ENCODE measurements around the gene SLC6A19.

Gene SLC6A19

GRCh38 chr5:1173485-1174070 lies 27.8 kb upstream of the SLC6A19 start:
- no peak overlapping the region for H3K4me3 ChIP-seq (replicated peaks; ENCODE audit: insufficient read depth, low read length)
- DNase-seq (ENCODE audit: low read depth in 1 of 2, low spot score in 1 of 2): no peak
- no peaks in the 10 kb centered on the region for H3K27me3 ChIP-seq (ENCODE audit: insufficient read depth, poor library complexity, severe bottlenecking)
- no peak overlapping the region for H3K27ac ChIP-seq (replicated peaks)
- no peak for TF ChIP-seq GABPA (IDR thresholded peaks at IDR 0.05; ENCODE audit: low read depth)

DNA sequence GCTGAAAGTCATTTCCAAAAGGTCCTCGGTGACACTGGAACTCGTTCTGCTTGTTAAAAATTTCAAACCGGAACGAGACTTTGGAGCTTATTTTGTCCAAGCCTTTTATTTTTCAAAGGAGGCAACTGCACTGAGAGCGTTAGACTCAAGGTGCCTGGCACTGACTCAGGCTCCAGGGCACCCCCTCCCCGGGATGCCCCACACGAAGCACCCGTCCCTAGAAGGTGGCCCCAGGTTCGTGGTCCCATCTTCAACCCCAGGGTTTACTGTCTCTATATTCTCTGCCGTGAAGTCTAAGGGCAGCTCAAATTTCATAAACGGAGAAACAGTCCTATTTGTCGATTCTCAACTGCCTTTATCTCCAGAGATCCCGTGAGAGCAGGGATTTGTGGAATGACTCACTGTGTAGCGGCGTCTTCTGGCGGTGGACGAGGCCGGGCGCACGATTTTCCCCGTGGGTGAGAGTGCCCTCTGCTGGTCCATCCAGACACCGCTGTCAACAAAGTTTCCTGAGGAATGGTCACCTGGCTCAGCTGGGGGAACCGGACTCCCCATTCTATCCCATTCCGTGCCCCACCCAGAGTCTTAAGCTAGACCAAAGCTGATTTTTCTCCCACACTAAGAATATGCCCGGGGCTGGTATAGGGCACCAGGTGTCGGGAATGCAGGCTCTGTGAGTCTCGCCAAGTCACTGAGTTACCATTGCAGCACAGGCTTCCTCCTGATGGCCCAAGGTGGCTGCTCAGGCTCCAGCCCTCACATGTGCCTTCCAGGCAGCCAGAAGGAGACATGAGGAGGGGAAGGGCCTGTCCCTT lies 27.1 kb upstream of the SLC6A19 start:
- no peak overlapping the region for H3K4me3 ChIP-seq (replicated peaks; ENCODE audit: insufficient read depth, low read length)
- H3K27ac ChIP-seq (replicated peaks): no peak overlapping the region
- H3K27me3 ChIP-seq (ENCODE audit: insufficient read depth, poor library complexity, severe bottlenecking): no peaks in the 10 kb centered on the region
- TF ChIP-seq SPI1 (IDR thresholded peaks at IDR 0.05; ENCODE audit: borderline replicate concordance, low read depth): no peak
- TF ChIP-seq, protein P1, sequence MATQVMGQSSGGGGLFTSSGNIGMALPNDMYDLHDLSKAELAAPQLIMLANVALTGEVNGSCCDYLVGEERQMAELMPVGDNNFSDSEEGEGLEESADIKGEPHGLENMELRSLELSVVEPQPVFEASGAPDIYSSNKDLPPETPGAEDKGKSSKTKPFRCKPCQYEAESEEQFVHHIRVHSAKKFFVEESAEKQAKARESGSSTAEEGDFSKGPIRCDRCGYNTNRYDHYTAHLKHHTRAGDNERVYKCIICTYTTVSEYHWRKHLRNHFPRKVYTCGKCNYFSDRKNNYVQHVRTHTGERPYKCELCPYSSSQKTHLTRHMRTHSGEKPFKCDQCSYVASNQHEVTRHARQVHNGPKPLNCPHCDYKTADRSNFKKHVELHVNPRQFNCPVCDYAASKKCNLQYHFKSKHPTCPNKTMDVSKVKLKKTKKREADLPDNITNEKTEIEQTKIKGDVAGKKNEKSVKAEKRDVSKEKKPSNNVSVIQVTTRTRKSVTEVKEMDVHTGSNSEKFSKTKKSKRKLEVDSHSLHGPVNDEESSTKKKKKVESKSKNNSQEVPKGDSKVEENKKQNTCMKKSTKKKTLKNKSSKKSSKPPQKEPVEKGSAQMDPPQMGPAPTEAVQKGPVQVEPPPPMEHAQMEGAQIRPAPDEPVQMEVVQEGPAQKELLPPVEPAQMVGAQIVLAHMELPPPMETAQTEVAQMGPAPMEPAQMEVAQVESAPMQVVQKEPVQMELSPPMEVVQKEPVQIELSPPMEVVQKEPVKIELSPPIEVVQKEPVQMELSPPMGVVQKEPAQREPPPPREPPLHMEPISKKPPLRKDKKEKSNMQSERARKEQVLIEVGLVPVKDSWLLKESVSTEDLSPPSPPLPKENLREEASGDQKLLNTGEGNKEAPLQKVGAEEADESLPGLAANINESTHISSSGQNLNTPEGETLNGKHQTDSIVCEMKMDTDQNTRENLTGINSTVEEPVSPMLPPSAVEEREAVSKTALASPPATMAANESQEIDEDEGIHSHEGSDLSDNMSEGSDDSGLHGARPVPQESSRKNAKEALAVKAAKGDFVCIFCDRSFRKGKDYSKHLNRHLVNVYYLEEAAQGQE (IDR thresholded peaks at IDR 0.05; ENCODE audit: insufficient replicate concordance, low read depth): no peak
- TF ChIP-seq, protein P2, sequence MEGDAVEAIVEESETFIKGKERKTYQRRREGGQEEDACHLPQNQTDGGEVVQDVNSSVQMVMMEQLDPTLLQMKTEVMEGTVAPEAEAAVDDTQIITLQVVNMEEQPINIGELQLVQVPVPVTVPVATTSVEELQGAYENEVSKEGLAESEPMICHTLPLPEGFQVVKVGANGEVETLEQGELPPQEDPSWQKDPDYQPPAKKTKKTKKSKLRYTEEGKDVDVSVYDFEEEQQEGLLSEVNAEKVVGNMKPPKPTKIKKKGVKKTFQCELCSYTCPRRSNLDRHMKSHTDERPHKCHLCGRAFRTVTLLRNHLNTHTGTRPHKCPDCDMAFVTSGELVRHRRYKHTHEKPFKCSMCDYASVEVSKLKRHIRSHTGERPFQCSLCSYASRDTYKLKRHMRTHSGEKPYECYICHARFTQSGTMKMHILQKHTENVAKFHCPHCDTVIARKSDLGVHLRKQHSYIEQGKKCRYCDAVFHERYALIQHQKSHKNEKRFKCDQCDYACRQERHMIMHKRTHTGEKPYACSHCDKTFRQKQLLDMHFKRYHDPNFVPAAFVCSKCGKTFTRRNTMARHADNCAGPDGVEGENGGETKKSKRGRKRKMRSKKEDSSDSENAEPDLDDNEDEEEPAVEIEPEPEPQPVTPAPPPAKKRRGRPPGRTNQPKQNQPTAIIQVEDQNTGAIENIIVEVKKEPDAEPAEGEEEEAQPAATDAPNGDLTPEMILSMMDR (IDR thresholded peaks at IDR 0.05; ENCODE audit: insufficient read depth, low read length): peak; percentile 47
- TF ChIP-seq GABPA (IDR thresholded peaks at IDR 0.05; ENCODE audit: low read depth): no peak
- no peak for TF ChIP-seq POLR2AphosphoS5 (IDR thresholded peaks at IDR 0.05; ENCODE audit: low read depth)
- DNase-seq (ENCODE audit: low read depth in 1 of 2, low spot score in 1 of 2): peak; percentile 15 to 22

GRCh38 chr5:1175015-1175414 lies 26.4 kb upstream of the SLC6A19 start:
- H3K27me3 ChIP-seq (ENCODE audit: insufficient read depth, poor library complexity, severe bottlenecking): no peaks in the 10 kb centered on the region
- no peak overlapping the region for H3K4me3 ChIP-seq (replicated peaks; ENCODE audit: insufficient read depth, low read length)
- DNase-seq (ENCODE audit: low read depth in 1 of 2, low spot score in 1 of 2): no peak
- H3K27ac ChIP-seq (replicated peaks): no peak overlapping the region
- TF ChIP-seq, protein P2 (IDR thresholded peaks at IDR 0.05; ENCODE audit: insufficient read depth, low read length): no peak
- no peak for TF ChIP-seq POLR2AphosphoS5 (IDR thresholded peaks at IDR 0.05; ENCODE audit: low read depth)
- TF ChIP-seq GABPA (IDR thresholded peaks at IDR 0.05; ENCODE audit: low read depth): no peak
- TF ChIP-seq, protein P1 (IDR thresholded peaks at IDR 0.05; ENCODE audit: insufficient replicate concordance, low read depth): no peak
- TF ChIP-seq SPI1 (IDR thresholded peaks at IDR 0.05; ENCODE audit: borderline replicate concordance, low read depth): no peak

GRCh38 chr5:1175801-1176472 lies 25.5 kb upstream of the SLC6A19 start:
- no peaks in the 10 kb centered on the region for H3K27me3 ChIP-seq (ENCODE audit: insufficient read depth, poor library complexity, severe bottlenecking)
- DNase-seq (ENCODE audit: low read depth in 1 of 2, low spot score in 1 of 2): no peak
- TF ChIP-seq SPI1 (IDR thresholded peaks at IDR 0.05; ENCODE audit: borderline replicate concordance, low read depth) (no peak), POLR2AphosphoS5 (IDR thresholded peaks at IDR 0.05; ENCODE audit: low read depth) (no peak), GABPA (IDR thresholded peaks at IDR 0.05; ENCODE audit: low read depth) (no peak)
- TF ChIP-seq, protein P1 (IDR thresholded peaks at IDR 0.05; ENCODE audit: insufficient replicate concordance, low read depth): no peak
- TF ChIP-seq, protein P2 (IDR thresholded peaks at IDR 0.05; ENCODE audit: insufficient read depth, low read length): no peak
- no peak overlapping the region for H3K4me3 ChIP-seq (replicated peaks; ENCODE audit: insufficient read depth, low read length)
- no peak overlapping the region for H3K27ac ChIP-seq (replicated peaks)
